Gastroesophageal sphincter (tissue), 3 donors: ENCODE measurements around the gene PYY.

ENCODE experiments used
- CTCF ChIP-seq, 4 experiments: fragments of 200-600 bp in 2 of 4; fragments of 450-650 bp in 2 of 4; sonication (generic) in 1 of 4; IDR thresholded peaks; one replicate each; pipeline ENCODE4 v1.5.1; 2017 to 2019; ENCODE audit warnings: antibody characterized with exemption in 4 of 4, mild to moderate bottlenecking in 2 of 4, moderate library complexity in 2 of 4
- EP300 ChIP-seq: sonication (generic); formaldehyde crosslinking; IDR thresholded peaks from one replicate; pipeline ENCODE4 v1.6.1; 2017; ENCODE audit warnings: antibody characterized with exemption, mild to moderate bottlenecking
- POLR2A ChIP-seq, 2 donors: fragments of 450-650 bp; IDR thresholded peaks; one replicate each; pipeline ENCODE4 v1.6.1; 2017; ENCODE audit warnings: antibody characterized with exemption in 2 of 2, mild to moderate bottlenecking in 2 of 2, moderate library complexity in 1 of 2
- POLR2AphosphoS5 ChIP-seq: sonication (generic); formaldehyde crosslinking; IDR thresholded peaks from one replicate; pipeline ENCODE4 v1.6.1; 2017; ENCODE audit warnings: antibody characterized with exemption

DNA sequence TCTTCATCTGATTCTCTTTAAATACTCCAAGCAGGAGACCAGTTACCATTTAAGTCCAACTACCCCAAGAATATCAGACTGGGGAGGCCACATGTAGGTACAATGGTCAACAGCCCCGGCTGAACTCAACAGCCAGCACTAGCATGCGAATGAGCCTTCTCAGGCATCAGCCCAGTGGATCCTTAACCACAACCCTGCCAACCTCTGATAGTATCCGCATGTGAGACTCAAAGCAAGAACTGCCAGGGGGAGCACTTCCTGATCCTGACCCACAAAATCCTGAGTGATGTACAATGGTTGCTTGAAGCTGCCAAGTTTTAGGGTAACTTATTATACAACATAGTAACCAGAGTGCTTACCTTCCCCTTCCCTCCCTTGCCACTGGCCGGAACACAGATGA, 4.0 kb downstream of the PYY start:
- TF ChIP-seq EP300, result no peak
- no peak for TF ChIP-seq CTCF (IDR thresholded peaks at IDR 0.05)
- TF ChIP-seq POLR2AphosphoS5, result no peak
- no peak for TF ChIP-seq POLR2A (IDR thresholded peaks at IDR 0.05)
